B cell (primary cell): Measurements from ENCODE around the gene ADCY7. TPM values are rescaled to one million over a fixed set of nuclear protein-coding genes. Genes with fewer than 3 reads are reported as not detected.
A peak's percentile ranks its signal among the peaks of the same experiment; 100 is the strongest.

Experiments
- ATAC-seq: fragments of 200-7000 bp; cut with Tn5 transposase; one replicate; pipeline ENCODE4 v1.10.0; 2021; ENCODE audit warnings: low read depth, mild to moderate bottlenecking, moderate number of reproducible peaks, moderate library complexity
- CTCF ChIA-PET: fragments of 350-600 bp; sonication (Branson Sonifier 250); formaldehyde crosslinking; loops from one replicate; lab custom pipeline; 2021; ENCODE audit warnings: antibody characterized with exemption, inconsistent platforms; lab: Charles Lee
- POLR2A ChIA-PET: fragments of 350-600 bp; sonication (Branson Sonifier 250); formaldehyde crosslinking; loops from one replicate; lab custom pipeline; 2021; ENCODE audit warnings: antibody characterized with exemption; lab: Charles Lee
- DNase-seq: peaks from one replicate; pipeline ENCODE4 v3.0.0; 2013
- H2AFZ ChIP-seq: 2 replicates; pipeline ENCODE4 v1.6.1; 2012; ENCODE audit warnings: mild to moderate bottlenecking, low read depth, low read length; ENCODE audit not compliant: insufficient read depth, poor library complexity, severe bottlenecking
- H3K27ac ChIP-seq, 2 donors: 1 replicate in 1 of 2; 2 replicates in 1 of 2; pipeline ENCODE4 v1.5.1; 2012 to 2013; ENCODE audit warnings: low read length in 2 of 2, mild to moderate bottlenecking in 2 of 2, moderate library complexity in 1 of 2
- H3K27me3 ChIP-seq, 4 experiments: fragments of 200-600 bp in 1 of 4; sonication (generic) in 1 of 4; replicated peaks in 1 of 4; 1 replicate in 2 of 4; 2 replicates in 2 of 4; pipeline versions ENCODE4 v1.6.1 to v1.7.0; 2013 to 2016; ENCODE audit warnings: low read length in 3 of 4, mild to moderate bottlenecking in 2 of 4, mixed read lengths in 1 of 4, moderate library complexity in 1 of 4; ENCODE audit not compliant: insufficient read depth in 4 of 4, control insufficient read depth in 3 of 4; ENCODE audit errors: control extremely low read depth in 1 of 4
- H3K36me3 ChIP-seq, 2 experiments: replicated peaks in 1 of 2; 1 replicate in 1 of 2; 2 replicates in 1 of 2; pipeline versions ENCODE4 v1.6.1 to v1.7.1; 2013; ENCODE audit warnings: low read length in 1 of 2; ENCODE audit not compliant: insufficient read depth in 2 of 2, control insufficient read depth in 1 of 2; ENCODE audit errors: control extremely low read depth in 1 of 2, extremely low read depth in 1 of 2
- H3K4me1 ChIP-seq, 2 donors: fragments of 200-600 bp in 1 of 2; sonication (generic) in 1 of 2; 1 replicate in 1 of 2; 2 replicates in 1 of 2; pipeline versions ENCODE4 v1.5.1 to v1.6.1; 2013 to 2017; ENCODE audit warnings: low read length in 2 of 2; ENCODE audit not compliant: control insufficient read depth in 2 of 2, insufficient read depth in 2 of 2
- H3K4me2 ChIP-seq: replicated peaks from 2 replicates; pipeline ENCODE3; 2012; ENCODE audit warnings: mild to moderate bottlenecking, low read depth, low read length; ENCODE audit not compliant: poor library complexity, severe bottlenecking
- H3K4me3 ChIP-seq, 5 experiments: fragments of 200-600 bp in 1 of 5; sonication (generic) in 1 of 5; 1 replicate in 3 of 5; 2 replicates in 2 of 5; pipeline versions ENCODE4 v1.5.1 to v1.7.0; 2011 to 2016; ENCODE audit warnings: low read length in 4 of 5, mild to moderate bottlenecking in 4 of 5, low read depth in 2 of 5, control low read depth in 1 of 5, moderate library complexity in 1 of 5; ENCODE audit not compliant: insufficient read depth in 1 of 5; ENCODE audit errors: control extremely low read depth in 1 of 5, extremely low read depth in 1 of 5
- H3K79me2 ChIP-seq: fragments of 200-600 bp; sonication (generic); one replicate; pipeline ENCODE4 v1.6.0; 2016; ENCODE audit warnings: low read length; ENCODE audit not compliant: control insufficient read depth, insufficient read depth
- H3K9ac ChIP-seq: fragments of 200-600 bp; sonication (generic); 2 replicates; pipeline ENCODE4 v1.6.1; 2017; ENCODE audit warnings: mild to moderate bottlenecking, low read length, moderate library complexity
- H3K9me3 ChIP-seq, 3 donors: one replicate each; pipeline versions ENCODE4 v1.6.1 to v1.7.1; 2013; ENCODE audit warnings: low read length in 2 of 3; ENCODE audit not compliant: control insufficient read depth in 2 of 3, insufficient read depth in 1 of 3; ENCODE audit errors: control extremely low read depth in 1 of 3
- H4K20me1 ChIP-seq: 2 replicates; pipeline ENCODE4 v1.6.0; 2012; ENCODE audit warnings: mild to moderate bottlenecking, low read length; ENCODE audit not compliant: insufficient read depth, control insufficient read depth, poor library complexity, severe bottlenecking
- H3K27ac Mint-ChIP-seq: one replicate; pipeline ENCODE4 v1.8.0; 2021; ENCODE audit warnings: mixed read lengths
- H3K27me3 Mint-ChIP-seq: one replicate; pipeline ENCODE4 v1.8.0; 2021; ENCODE audit warnings: mixed read lengths
- H3K4me1 Mint-ChIP-seq: one replicate; pipeline ENCODE4 v1.8.0; 2021; ENCODE audit warnings: mixed read lengths
- H3K4me3 Mint-ChIP-seq: one replicate; pipeline ENCODE4 v1.8.0; 2021; ENCODE audit warnings: mixed read lengths
- H3K9me3 Mint-ChIP-seq: one replicate; pipeline ENCODE4 v1.8.0; 2022; ENCODE audit warnings: mixed read lengths; ENCODE audit not compliant: insufficient read depth
- EZH2 ChIP-seq: IDR thresholded peaks from 2 replicates; pipeline ENCODE4 v1.6.1; 2012; ENCODE audit warnings: borderline replicate concordance, low read depth, mild to moderate bottlenecking, moderate library complexity, low read length; ENCODE audit not compliant: insufficient read depth, poor library complexity, severe bottlenecking
- WGBS: methylation state at CpG from one replicate; pipeline ENCODE4 v1.1.5; 2013; ENCODE audit warnings: missing lambda C conversion rate; ENCODE audit not compliant: insufficient coverage; 5-methylcytosine and 5-hydroxymethylcytosine counted together
- intact Hi-C: fragments of 100-400 bp; cut with micrococcal nuclease; formaldehyde crosslinking; loops from one replicate; pipeline ENCODE4 v1.10.0; 2022
- polyA plus RNA-seq: library from polyadenylated mRNA; depleted of rRNA; stranded (reverse); fragments of >200 nt; gene quantifications from 2 replicates; pipeline ENCODE4 v1.2.3, GENCODE V29; 2012
- total RNA-seq, 2 donors: library from RNA; stranded (reverse); fragments of 120-200 nt in 1 of 2; gene quantifications; 1 replicate in 1 of 2; 2 replicates in 1 of 2; pipeline versions ENCODE4 v1.2.3 to v1.2.4, GENCODE V29; 2013 to 2022
- TF ChIP-seq, protein P1 (sequence below): fragments of 200-600 bp; IDR thresholded peaks from one replicate; pipeline ENCODE4 v1.8.0; 2022; ENCODE audit warnings: antibody characterized with exemption, mild to moderate bottlenecking

Gene ADCY7
- total and polyA plus RNA-seq, 2 donors (not counting 1 experiment from before 2014, with no cell fraction given): 78.4 to 207 TPM

DNA sequence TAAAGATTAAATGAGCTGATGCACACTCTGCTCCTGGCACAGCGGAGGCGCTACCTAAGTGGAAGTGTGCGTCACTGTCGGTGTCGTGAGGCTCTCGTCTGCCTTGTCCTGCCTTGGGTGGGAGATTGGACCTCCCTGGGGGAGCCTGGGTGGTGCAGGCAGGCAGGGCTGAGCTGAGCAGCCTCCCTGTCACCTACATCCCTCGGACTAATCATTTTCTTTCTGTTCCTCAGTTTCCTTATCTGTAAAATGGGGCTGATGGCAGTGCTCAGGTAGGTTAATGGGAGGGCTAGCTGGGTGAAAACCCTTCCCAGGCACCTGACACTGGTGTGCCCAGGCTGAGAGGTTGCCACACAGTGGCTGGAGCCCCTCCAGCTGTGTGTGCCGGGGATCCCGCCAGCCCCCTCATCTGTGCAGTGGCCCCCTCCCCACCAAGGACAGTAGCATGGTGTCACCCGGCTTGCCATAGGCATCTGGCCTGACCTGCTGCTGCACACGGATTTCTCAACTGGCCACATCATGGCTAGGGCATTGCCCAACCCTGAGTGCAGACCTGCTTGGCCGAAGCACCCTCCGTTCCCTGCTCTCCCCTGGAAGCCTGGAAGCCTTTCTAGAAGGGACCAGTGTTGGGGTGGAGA, 4.3 kb downstream of the ADCY7 start:
- H3K4me1 ChIP-seq: peaks cover 61 to 71% of the 10 kb centered on the region in 2 donors
- no peak overlapping the region for H3K4me3 Mint-ChIP-seq
- no peak overlapping the region for H3K4me3 ChIP-seq
- ChIA-PET CTCF (interaction anchor here (0.8 to 8.5 kb wide), 7 partner anchors 11 to 85 kb away, joined by 3 to 46 read pairs (median 5); no protein-coding TSS in a partner anchor), POLR2A (interaction anchor here (0.5 kb wide), 1 partner anchor 82 kb away, joined by 3 read pairs; no protein-coding TSS in a partner anchor)
- intact Hi-C loops: no loop called here
- no peak for TF ChIP-seq EZH2
- TF ChIP-seq, protein P1, sequence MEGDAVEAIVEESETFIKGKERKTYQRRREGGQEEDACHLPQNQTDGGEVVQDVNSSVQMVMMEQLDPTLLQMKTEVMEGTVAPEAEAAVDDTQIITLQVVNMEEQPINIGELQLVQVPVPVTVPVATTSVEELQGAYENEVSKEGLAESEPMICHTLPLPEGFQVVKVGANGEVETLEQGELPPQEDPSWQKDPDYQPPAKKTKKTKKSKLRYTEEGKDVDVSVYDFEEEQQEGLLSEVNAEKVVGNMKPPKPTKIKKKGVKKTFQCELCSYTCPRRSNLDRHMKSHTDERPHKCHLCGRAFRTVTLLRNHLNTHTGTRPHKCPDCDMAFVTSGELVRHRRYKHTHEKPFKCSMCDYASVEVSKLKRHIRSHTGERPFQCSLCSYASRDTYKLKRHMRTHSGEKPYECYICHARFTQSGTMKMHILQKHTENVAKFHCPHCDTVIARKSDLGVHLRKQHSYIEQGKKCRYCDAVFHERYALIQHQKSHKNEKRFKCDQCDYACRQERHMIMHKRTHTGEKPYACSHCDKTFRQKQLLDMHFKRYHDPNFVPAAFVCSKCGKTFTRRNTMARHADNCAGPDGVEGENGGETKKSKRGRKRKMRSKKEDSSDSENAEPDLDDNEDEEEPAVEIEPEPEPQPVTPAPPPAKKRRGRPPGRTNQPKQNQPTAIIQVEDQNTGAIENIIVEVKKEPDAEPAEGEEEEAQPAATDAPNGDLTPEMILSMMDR: no peak
- H3K27ac ChIP-seq: peak overlapping the region in 1 of 2 donors; percentile 93
- DNase-seq: no peak
- H3K4me2 ChIP-seq: no peak overlapping the region
- peaks cover 74% of the 10 kb centered on the region for H3K4me1 Mint-ChIP-seq
- H3K9ac ChIP-seq: no peak overlapping the region
- H3K9me3 Mint-ChIP-seq: no peaks in the 10 kb centered on the region
- H3K27me3 Mint-ChIP-seq: no peaks in the 10 kb centered on the region
- WGBS: 94% methylated on average over 11 of the region's 13 CpGs
- no peak for ATAC-seq
- H3K36me3 ChIP-seq: no peaks in the 10 kb centered on the region
- H3K27ac Mint-ChIP-seq: peak overlapping the region; percentile 65
- H3K79me2 ChIP-seq: peaks cover 61% of the 10 kb centered on the region
- no peak overlapping the region for H2AFZ ChIP-seq
- no peaks in the 10 kb centered on the region for H3K9me3 ChIP-seq
- no peaks in the 10 kb centered on the region for H4K20me1 ChIP-seq
- no peaks in the 10 kb centered on the region for H3K27me3 ChIP-seq
